CD4-positive, alpha-beta T cell treated with Interleukin-17A for 4 hours (primary cell): ENCODE data around the gene PHC3.
A peak's percentile ranks its signal among the peaks of the same experiment; 100 is the strongest.
"Not testable (repeated sequence)": the region's sequence is repeated elsewhere in the genome, so short reads cannot be mapped to it uniquely, and the experiment has no call there.

Experiments used
- DNase-seq: peaks from one replicate; pipeline ENCODE4 v3.0.0-alpha.2; 2020; ENCODE audit warnings: mixed read lengths

PHC3 gene

DNA sequence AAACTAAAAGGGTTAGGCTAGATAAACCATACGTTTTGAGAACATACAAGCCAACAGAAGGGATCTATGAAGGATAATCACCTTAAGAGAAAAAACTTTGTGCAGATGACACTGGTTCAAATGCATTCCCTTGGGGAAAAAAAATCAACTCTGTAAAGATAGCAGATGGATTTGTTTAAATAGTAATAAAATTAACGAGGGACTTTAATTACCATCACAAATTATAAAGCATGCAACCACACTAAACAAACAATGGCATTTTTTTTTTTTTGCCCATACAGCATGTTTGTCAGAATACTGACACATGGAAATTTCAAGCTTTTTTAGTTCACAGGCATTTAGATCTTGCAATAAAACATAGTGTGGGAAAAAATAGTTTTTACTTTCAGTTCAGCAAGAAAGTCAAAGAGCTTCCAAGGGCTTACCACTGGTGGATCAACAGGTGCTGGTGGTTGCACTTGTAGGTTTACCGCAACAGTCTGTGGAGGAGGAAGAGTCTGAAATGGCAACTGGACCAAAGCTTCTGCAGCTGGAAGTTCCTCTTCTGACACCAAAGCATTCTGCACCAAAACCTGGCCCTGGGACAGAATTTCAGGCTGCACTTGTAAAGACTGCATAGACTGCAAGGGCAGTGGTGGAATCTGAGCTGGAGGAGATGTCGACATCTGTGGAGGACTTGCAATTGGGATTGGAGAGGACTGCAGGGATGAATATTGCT lies 53.1 kb downstream of the PHC3 start:
- DNase-seq: peak; percentile 13

GRCh38 chr3:170117134-170117533 lies 64.4 kb downstream of the PHC3 start:
- no peak for DNase-seq

GRCh38 chr3:170114165-170114564 lies 67.4 kb downstream of the PHC3 start:
- DNase-seq: not testable (repeated sequence)

DNA sequence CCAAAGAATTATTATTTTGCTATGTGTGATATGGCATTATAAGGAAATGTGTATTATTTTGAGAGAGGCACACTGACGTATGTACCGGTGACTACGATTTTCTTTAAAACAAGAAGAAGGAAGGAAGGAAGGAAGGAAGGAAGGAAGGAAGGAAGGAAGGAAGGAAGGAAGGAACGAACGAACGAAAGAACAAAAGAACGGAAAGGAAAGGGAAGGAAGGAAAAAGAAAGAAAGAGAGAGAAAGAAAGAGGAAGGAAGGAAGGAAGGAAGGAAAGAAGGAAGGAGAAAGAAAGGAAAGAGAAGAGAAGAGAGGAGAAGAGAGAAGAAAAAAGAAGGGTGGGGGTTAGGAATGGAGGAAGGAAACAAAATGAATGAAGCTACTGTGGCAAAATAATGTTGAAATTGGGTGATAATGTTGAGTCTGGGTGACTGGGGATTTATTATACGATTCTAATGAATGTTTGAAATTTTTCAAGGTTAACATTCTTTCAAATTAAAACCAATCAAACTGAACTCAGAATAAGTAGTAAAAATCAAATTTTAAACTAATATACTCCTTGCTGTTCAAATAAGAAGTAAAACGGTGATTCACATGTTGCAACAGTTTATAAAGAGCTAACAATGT lies 70.3 kb downstream of the PHC3 start:
- no peak for DNase-seq

- DNase-seq: no peak
These were observed 71.8 kb downstream of the PHC3 start for GRCh38 chr3:170109579-170110293.

- no peak for DNase-seq
These were observed 72.6 kb downstream of the PHC3 start for GRCh38 chr3:170108955-170109354.

DNA sequence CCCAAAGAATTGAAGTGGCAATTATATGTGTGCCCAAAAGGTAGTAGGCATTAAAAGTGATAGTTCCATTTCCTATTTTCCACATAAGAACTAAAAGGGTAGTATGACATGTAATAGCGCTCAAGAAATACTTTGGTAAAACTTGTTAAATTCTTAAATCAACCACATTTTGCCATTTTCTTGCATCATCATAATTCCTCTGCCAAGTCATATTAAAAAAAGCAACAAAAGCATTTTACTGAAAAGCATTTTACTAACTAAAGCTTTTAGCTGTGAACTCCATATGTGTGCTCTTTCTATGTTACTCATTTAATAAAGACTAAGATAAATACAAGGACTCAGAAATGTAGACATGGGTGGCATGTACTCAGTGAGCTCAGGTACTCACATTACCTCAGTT lies 73.6 kb downstream of the PHC3 start:
- no peak for DNase-seq

DNA sequence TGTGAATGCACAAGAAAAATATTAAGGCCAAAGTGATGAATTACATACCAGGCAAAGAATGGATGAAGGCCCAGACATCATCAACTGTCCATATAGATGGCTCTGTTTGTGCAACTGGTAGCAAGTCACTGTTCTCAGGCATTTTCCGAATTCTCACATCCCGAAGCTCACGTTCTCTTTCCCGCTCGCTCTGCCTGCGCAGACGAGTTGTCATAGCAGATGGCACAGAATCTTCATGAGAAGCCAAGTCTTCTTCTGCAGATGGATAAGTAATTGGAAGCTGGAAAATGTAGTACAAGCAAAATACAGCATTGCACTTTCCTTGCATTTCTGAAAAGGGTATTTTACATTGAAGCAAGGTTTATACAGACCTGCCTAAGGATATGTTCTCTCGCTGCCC lies 79.1 kb downstream of the PHC3 start:
- no peak for DNase-seq

- no peak for DNase-seq
These were observed 80.6 kb downstream of the PHC3 start for GRCh38 chr3:170100944-170101343.

- no peak for DNase-seq
These were observed 82.8 kb downstream of the PHC3 start for GRCh38 chr3:170098753-170099152.

DNA sequence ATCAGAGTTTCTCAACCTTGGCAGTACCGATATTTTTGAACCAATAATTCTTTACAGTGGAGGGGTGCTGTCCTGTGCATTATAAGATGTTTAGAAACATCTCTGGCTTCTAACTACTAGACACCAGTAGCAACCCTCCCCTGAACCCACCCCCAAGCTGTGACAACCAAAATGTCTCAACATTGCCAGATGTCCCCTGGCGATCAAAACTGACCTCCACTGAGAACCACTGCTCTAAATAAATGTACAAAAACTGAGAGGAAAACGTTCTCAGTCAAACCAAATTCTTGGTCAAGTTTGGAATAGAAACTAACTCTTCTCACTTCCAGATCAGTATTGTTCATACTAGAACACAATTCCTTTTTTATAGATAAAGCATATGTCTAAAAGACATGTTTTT lies 85.2 kb downstream of the PHC3 start:
- no peak for DNase-seq

DNA sequence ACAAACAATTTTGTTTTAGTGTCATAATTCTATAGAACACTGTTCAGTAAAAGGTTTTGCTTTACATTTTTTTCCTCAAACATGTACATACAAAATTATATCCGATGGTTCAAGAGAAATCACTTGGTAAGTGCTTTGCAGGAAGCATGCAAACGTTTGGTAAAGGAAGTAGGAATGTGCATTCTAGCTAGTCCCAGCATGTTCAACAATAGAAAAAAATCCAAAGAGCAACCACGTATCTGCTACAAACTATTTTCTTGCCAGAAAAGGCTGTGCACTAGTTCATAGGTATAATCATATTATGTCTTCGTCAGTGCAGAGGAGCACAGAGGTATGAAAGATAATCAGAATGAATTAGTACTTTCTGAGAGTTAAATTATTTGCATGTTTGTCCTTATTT lies 85.8 kb downstream of the PHC3 start:
- DNase-seq: no peak

- no peak for DNase-seq
These were observed 88.6 kb downstream of the PHC3 start for GRCh38 chr3:170092907-170093306.

- DNase-seq: no peak
These were observed 90.9 kb downstream of the PHC3 start for GRCh38 chr3:170090601-170090981.

- DNase-seq: no peak
These were observed 91.5 kb downstream of the PHC3 start for GRCh38 chr3:170089862-170090600.

GRCh38 chr3:170085396-170085795 lies 96.1 kb downstream of the PHC3 start:
- no peak for DNase-seq

- no peak for DNase-seq
These were observed 98.2 kb downstream of the PHC3 start for GRCh38 chr3:170083343-170083742.

DNA sequence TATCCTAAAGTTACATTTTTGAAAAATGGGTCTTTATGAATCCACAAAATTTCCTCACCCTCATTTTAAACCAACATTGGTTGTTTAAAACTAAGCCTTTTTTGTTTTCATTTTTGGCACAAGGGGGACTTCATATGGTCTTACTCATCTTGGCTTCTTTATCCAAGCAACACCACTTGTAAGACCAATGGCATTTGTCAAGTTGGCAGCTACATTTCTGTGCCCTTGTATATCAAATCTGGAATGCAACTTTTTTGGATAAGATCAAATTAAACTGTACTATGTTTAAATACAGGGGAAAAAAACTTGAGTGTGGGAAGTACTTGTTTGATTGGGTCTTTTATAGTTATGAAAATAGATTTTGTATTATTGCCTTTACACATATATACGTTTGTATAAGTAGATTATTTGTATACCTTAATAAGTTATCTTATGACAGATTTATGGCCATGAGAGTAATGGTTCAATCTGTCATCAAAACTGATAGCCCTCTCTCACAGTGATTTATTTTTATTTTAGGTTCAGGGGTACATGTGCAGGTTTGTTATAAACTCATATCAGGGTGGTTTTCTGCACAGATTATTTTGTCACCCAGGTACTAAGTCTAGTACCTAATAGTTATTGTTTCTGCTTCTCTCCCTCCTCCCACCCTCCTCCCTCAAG lies 100.3 kb downstream of the PHC3 start:
- DNase-seq: no peak

- DNase-seq: no peak
These were observed 100.9 kb downstream of the PHC3 start for GRCh38 chr3:170080605-170081004.

DNA sequence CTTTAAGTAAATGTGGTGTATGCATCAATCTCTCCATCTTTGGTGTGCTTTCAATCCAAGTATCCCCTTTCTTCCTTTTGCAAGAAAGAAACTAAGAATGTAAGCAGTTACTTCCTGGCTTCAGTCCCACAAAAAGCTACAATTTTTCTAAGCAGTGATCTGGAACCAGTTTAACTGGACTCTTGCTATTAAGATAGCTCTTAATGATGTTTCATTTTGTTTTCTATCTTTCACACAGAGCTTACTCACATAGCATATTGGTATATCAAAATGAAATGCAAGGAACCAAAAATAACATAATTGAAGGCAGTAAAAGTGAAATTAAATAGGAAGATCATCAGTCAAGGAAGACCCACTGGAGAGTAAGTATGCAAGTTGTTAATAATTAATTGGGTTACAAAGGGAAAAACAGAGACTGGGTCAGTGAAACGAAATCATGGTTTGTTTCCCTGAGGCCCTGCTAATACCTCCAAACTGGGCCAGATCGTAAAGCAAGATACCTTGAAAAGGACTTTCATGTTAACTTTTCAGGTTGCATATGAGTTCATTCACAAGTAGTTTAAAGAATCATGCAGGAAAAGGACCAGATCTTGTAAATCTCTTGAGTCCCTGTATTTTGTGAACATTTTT lies 101.9 kb downstream of the PHC3 start:
- no peak for DNase-seq

DNA sequence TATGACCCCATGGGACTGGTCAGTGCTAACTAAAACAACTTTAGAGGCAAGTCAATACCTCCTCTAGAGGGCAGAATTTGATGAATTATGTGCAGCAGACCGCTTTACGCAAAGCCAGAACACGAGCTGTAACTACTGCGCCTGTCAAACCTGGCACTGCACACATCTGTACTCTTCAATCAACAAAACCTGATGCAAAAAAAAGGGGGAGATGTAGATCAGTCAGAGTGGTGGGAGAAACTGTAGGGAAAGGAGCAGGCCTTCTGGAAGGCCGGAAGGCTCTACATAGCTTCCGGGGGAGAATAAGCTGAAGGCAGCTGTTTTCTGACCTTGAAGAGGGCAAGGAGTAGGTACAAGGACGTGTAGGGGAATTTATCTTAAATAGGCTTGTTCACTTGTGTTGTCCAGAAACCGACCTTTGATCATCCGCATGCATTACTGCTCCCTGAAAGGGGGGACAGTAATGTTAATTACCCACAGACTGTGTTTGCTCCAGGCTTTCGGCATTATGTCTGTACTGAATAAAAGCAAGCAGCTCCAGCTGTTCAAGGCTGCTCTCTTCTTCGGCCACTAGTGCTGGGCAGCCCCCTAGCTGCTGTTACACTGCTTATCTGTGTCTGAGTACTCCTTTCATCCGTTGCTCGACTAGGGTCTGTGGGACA lies 102.8 kb downstream of the PHC3 start:
- no peak for DNase-seq

GRCh38 chr3:170077361-170077760 lies 104.2 kb downstream of the PHC3 start:
- DNase-seq: no peak
